Cardiac septum (tissue), 1 donor: ENCODE results near the gene BTBD9. TPM values are rescaled to one million over a fixed set of nuclear protein-coding genes. Genes with fewer than 3 reads are reported as not detected.

Experiments
- DNase-seq: peaks from one replicate; pipeline ENCODE4 v3.0.0-alpha.2; 2020; ENCODE audit warnings: low spot score
- intact Hi-C: fragments of 100-400 bp; cut with DNase I; formaldehyde crosslinking; loops from one replicate; pipeline ENCODE4 v1.14.0; 2022
- total RNA-seq: library from RNA; stranded (reverse); fragmentation: NEBNext Ultra II Directional; extraction: Animal tissue kit (Norgen Biotek cat#: 25700); gene quantifications from one replicate; pipeline ENCODE4 v1.2.1, GENCODE V29; 2021
- donor health status: DM: no; HTN: no; CAD: no.

Gene BTBD9
- total RNA-seq, 1 donor from 2014 or later, result 24.2 TPM

DNA sequence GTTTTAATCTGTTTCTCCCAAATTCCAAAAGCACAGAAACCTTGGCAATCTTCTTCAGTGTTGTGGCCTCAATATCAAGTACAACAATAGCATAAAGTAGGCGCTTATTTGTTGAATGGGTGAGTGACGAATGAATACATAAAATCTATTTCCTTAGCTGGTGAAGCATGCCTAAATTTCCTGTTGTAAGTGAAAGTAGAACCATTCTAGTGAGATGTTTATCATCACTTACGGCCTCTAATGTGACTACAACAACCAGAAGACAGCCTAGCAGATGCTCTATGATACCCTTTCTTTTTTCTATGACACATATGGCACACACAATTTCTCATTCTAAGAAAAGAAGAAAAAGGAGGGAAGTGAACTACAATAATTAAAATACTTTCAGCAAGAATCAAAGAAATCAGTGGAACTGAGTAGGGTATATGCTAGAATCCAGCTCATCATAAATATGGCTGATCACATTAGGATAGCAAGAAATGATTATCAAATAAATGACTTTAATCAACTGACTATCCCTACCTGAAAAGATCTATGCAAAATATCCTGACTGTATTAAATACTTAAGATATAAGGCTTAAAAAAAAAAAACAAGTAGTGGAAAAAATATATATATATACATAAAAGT, 67.4 kb downstream of the BTBD9 start:
- DNase-seq, result no peak
- intact Hi-C loops, result no loop called here

DNA sequence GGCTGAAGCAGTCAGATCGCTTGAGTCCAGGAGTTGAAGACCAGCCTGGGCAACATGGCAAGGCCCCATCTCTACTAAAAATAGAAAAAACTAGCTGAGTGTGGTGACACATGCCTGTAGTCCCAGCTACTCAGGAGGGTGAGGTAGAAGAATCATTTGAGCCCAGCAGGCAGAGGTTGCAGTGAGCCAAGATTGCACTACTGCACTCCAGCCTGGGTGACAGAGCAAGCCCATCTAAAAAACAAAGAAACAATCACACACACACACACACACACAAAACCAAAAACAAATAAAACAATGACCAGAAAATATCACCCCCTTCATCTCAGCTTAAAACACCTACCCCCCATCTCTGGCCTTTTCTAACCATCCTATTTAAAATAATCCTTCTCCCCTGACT, 68.0 kb downstream of the BTBD9 start:
- intact Hi-C loops, result no loop called here
- DNase-seq, result no peak

DNA sequence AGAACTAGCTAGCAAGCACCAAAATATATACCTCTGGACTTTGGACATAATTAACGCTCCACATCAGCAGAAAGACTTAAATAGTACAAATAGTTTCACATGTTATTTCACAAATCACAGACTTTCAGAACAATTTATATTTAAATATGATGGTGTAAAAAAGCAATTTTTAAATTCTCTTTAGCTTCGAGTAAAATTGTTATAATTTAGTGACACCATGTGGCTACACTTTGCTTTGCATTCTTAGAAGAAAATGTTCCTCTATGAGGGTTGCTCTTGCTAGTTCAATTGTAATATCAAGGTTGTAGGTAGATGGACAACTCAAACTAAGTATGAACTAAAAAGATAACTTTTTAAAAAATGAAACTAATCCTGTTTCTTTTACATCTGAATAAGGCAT, 69.0 kb downstream of the BTBD9 start:
- intact Hi-C loops, result no loop called here
- DNase-seq, result no peak

DNA sequence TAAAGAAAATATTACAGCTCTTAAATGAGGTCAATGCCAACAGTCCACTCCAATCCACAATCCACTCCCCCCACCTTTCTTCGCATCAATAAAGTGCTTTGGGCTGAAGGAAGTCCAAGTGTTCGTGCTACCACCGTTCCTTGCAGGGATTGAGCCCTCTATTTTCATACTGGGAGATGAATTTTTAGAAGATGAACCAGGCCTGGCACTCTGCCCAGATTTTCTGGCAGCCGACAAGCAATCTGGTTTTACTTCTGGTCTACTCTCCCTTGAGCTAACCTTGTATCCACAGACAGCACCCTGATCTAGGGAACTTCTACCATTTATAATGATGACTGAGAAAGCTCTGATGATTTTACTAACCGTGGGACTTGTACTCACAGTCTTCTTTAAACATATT, 72.3 kb downstream of the BTBD9 start:
- intact Hi-C loops, result no loop called here
- peak; percentile 80 for DNase-seq

DNA sequence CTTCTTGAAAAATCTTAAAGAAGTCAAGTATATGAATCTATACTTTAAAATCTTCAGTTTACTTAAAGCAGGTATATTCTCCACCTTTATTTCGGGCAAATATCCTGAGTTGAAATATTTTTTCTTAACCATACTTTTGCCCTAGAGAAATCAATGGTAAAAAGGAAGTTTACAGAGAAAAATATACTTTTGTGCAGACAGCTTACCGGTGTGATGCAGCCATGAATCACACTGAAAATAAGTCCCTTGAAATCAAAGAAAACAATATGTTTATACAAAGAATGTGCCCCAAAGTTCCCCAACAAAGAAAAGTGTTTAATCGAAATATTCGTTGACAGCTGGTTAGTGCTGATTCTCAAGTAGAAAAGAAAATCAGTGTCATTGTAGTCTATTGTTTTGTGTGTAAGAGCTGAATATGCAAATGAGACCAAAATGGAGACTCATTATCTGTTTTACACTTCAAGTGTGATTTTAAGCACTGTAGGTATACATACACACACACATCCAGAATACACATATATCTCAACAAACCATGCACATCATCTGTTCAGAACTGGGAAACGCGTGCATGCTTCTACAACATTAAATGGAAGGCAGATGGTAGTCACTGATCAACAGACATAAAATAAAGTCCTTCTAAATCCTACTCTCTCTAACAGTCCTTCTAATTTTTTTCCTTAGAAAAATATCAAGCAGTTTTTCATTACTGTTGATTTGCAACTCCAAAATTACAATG, 73.3 kb downstream of the BTBD9 start:
- no peak for DNase-seq
- intact Hi-C loops, result no loop called here

DNA sequence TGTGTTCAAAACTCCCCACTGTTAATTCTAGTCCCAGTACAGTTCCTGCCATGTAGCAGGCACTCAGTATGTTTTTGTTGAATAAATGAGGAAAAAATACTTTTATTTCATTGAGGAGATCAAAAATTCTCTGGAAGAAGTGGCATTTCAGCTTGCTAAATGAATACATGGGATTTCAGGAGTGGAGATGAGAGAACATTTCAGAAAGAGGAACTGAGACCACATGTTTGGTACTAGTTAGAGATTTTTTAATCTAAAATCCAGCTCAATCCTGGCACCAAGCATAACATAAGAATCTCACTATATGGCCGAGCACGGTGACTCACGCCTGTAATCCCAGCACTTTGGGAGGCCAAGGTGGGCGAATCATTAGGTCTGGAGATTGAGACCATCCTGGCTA, 75.4 kb downstream of the BTBD9 start:
- no peak for DNase-seq
- intact Hi-C loops, result no loop called here

DNA sequence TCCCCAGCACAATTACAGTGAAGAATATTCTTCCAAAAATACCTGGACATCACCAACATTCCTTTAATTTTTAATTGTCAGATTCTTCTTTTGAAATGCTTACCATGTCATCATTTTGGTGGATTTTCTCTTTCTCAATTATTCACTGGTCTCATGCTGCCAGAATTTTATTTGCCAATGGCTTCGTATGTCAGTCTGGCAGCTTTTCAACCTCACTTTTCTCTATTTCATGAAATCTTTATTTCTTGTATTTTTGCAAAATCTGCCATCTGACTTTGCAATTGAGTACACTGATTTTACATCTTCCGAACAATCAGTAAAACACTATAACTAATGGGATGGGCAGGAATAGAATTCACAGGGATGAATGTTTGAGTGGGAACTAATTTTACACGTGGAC, 84.1 kb downstream of the BTBD9 start:
- intact Hi-C loops, result no loop called here
- no peak for DNase-seq

DNA sequence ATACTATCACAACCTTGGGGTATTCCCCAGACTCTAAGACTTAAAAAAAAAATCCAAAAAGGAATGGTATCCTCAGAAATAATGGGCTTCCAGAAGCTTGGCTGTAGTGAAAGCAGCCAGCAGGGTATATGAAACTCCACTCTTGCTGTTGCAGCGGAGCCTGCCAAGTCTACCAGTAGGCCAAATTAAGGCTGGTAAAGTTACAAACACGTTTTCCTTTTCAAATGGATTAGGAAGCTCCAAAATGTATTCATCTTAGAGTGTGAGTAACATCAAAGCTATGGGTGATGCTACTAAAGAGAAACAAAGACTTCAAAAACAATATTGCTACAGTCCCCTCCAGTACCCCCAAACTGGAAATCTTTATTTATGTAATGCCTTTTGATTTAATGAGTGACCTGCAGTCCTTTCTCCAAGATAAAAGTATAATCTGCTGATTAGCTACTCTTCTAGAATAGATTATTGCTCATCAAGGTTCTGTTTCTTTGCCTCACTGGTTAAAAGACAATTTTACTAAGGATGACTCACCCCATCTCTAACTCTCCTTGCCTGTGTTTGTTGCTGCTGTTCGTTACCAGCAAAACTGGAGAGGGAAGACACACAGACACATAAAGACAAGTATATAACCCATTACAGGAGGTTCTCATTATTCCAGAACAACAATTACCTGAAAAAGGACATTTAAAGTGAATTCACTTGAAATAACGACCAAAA, 84.9 kb downstream of the BTBD9 start:
- intact Hi-C loops, result no loop called here
- DNase-seq, result no peak

DNA sequence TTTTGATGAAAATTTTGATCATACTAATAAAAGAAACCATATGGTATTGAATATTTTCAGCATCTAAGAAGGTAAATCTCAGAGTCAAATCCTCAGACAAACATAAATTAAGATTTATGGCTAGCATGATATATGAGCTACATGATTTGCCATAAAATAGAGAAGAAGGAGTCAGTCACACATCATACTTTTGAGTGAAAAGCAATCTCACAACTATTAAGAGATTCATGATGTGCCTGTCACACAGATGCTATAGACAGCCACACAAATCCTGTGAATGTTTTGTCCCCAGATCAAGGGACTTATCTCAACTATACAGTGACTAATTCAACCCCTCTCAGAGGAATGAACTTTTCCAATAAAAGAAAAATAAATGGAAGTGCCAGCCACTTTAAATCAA, 85.7 kb downstream of the BTBD9 start:
- DNase-seq, result no peak
- intact Hi-C loops, result no loop called here

DNA sequence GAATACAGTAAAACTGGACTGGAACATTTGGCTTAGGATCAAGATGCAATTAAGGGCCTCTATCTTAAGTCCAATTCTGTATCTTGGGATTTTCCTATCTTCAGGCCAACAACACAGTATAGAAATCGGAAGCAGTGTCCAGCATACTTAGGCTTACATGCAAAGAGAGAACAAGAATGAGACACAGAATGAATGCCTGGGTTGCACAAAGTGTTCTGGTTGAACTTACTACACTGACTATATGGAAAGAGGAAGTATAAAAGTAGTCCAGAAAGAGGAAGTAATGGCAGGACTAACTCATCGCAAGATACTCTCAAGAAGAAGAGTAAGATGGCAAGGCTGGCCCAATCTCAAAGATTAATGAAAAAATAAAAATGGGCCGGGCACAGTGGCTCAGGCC, 87.6 kb downstream of the BTBD9 start:
- DNase-seq, result no peak
- intact Hi-C loops, result no loop called here

DNA sequence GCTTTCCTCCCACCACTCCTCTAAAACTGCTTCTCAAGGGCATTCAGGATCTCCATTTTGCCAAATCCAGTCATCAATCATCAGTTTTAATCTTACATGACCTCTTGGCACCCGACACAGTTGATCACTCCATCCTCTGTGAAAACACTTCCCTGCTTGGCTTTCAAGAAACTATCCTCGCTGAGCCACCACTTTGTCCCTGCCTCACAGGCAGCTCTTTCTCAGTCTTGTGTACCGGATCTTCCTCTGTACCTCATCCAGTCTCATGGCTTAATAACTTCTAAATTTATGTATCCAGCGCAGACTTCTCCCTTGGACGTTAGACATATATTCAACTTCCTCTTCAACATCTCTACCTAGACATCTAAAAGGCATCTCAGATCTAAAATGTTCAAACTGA, 89.9 kb downstream of the BTBD9 start:
- intact Hi-C loops, result no loop called here
- DNase-seq, result no peak

DNA sequence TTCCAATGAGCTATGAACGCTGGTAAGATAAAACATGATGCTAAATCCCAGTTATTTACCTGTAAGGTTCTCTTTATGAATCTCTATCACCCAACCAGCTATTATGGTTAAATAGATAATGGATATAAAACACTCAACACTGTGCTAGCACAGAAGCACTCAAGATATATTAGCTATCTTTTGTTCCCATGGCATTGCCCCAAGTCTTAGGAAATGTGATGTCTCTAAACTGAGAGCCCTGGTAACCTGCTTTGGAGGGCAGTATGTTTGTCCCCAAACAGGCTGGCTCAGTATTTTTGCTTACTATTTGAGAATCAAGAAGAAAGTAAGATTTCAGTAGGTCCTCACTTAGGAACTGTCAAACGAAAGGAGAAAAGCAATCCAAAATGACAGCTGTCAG, 90.5 kb downstream of the BTBD9 start:
- no peak for DNase-seq
- intact Hi-C loops, result no loop called here

DNA sequence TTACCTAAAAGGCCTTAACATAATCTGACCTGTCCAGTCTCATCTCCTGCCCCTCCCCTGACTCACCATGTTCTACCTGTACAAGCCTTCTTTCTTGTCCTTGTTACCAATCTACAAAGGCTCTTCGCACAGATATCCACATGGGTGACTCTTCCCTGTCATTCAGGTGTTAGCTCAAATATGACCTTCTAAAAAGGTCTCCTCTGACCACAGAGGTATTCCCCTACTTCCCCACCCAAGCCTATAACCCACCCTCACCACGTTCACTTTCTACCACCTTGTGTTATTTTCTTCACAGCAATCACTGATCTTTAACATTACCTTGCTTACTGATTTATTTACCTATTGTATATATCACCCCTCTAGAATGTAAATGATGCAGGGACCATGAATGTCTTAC, 96.7 kb downstream of the BTBD9 start:
- DNase-seq, result no peak
- intact Hi-C loops, result no loop called here

DNA sequence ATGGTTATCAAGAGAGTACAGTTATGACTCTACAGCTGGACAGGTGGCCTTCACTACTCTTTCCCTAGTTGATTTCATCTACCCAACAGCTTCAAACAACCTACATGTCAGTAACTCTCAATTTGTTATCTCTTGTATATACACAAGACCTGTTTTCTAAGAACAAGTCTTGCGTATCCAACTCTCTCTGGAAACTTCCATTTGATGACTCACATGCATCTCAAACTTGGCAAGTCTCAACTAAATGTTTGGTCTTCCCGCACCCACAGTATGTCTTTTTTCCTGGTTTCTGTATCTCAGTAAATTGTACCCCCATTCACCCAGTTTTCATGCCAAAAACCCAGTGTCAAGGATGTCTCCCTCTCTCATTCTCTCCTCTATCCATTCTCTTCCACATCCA, 97.7 kb downstream of the BTBD9 start:
- intact Hi-C loops, result no loop called here
- DNase-seq, result no peak

DNA sequence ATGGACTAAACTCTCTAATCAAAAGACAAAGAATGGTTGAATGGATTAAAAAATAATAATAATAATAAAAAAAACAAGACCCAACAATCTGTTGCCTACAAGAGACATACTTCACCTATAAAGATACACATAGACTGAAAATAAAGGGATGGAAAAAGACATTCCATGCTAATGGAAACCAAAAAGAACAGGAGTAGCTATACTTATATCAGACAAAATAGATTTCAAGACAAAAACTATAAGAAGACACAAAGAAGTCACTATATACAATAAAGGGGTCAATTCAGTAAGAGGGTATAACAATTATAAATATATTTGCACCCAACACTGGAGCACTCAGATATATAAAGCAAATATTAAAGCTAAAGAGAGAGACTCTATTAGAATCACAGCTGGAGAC, 106.7 kb downstream of the BTBD9 start:
- DNase-seq, result no peak
- intact Hi-C loops, result no loop called here

DNA sequence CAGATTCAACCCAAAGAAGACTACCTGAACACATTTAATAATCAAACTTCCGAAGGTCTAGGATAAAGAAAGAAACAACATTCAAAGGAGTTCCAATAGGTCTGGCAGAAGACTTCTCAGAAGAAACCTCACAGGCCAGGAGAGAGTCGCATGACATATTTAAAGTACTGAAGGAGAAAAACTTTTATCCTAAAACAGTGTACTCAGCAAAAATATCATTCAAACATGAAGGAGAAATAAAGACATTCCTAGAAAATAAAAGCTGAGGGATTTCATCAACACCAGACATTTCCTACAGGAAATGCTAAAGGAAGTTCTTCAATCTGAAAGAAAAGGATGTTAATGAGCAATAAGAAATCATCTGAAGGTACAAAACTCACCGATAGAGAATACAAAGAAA, 108.6 kb downstream of the BTBD9 start:
- DNase-seq, result no peak
- intact Hi-C loops, result no loop called here

DNA sequence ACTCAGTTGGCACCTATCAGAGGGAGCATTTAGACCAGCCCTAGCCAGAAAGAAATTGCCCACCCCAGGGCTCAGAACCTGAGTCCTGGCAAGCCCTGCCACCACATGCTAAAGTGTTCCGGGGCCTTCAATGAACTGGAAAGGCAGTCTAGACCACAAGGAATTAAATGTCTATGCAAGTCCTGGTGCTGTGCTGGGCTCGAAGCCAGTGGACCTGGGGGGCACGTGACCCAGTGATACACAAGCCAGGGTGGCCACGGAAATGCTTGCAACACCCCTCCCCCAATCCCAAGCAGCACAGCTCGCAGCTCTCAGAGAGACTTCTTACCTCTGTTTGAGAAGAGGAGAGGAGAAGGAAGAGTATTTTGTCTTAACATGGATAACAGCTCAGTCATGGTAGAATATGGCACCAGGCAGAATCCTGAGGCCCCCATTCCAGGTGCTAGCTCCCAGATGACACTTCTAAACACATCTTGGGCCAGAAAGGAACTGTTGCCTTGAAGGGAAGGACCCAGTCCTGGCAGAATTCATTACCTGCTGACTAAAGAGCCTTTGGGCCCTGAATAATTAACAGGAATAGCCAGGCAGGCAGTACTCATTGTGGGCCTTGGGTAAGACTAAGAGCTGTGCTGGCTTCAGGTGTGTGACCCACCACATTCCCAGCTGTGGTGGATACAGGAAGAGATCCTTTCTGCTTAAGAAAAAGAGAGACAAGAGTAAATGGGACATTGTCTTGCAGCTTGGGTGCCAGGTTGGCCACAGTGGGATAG, 111.3 kb downstream of the BTBD9 start:
- DNase-seq, result no peak
- intact Hi-C loops, result no loop called here

DNA sequence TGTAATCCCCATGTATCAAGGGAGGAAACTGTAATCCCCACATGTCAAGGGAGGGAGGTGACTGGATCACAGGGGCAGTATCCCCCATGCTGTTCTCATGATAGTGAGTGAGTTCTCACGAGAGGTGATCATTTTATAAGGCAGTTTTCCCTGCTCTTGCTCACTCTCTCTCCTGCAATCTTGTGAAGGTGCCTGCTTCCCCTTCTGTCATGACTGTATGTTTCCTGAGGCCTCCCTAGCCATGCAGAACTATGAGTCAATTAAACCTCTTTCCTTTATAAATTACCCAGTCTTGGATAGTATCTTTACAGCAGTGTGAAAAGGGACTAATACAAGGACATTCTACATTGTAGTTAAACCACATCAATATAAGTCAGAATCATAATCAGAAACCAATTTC, 112.4 kb downstream of the BTBD9 start:
- DNase-seq, result no peak
- intact Hi-C loops, result no loop called here

DNA sequence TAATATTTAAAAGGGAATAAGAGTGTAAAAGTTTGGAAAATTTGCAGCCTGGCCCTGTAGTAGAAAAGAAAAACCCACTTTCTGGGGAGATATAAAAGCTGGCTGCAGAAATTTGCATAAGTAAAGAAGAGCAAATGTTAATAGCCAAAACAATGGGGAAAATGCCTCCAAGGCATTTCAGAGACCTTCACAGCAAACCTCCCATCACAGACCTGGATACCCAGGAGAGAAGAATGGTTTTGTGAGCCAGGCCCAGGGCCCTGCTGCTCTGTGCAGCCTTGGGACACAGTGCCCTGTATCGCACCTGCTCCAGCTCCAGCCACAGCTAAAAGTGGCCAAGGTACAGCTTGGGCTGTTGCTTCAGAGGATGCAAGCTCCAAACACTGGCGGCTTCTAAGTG, 113.8 kb downstream of the BTBD9 start:
- intact Hi-C loops, result no loop called here
- DNase-seq, result no peak

DNA sequence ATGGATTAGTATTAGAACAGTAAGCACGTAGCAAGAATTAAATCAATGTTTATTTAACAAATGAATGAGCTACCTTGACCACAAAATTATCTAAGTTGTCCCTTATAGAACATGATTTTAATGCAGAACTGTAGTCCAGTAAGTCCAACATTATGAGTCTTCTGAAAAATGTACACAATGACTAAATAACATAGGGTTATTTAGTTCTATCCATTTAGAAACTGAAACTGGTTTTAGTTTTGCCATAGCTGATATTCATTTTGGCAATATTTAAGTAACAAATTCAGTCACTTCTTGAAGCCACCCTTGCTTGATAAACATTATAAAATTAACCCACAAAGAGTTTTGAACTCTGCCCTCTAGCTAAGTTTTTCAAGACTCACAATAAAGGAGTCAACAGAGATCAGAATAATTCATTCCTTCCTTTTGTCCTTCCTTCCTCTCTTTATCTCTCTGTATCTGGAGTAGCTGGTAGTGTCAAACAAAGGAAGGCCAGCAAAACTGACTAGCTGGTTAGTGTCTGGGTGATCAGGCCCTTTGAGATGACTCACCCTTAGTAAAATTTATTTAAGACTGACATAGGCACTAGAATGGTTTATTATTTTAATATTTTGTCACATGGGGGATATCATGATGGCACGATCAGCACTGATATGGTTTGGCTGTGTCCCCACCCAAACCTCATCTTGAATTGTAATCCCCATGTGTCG, 115.1 kb downstream of the BTBD9 start:
- intact Hi-C loops, result no loop called here

More for the DNA sequence above, 115.1 kb downstream of the BTBD9 start:
- no peak for DNase-seq
